HCEC 1CT (cell line): ENCODE data around the gene NUP85.
"Not testable (repeated sequence)": the region's sequence is repeated elsewhere in the genome, so short reads cannot be mapped to it uniquely, and the experiment has no call there.

Source experiments
- DNase-seq: peaks from one replicate; pipeline ENCODE4 v3.0.0-alpha.2; 2017

The NUP85 gene, protein sequence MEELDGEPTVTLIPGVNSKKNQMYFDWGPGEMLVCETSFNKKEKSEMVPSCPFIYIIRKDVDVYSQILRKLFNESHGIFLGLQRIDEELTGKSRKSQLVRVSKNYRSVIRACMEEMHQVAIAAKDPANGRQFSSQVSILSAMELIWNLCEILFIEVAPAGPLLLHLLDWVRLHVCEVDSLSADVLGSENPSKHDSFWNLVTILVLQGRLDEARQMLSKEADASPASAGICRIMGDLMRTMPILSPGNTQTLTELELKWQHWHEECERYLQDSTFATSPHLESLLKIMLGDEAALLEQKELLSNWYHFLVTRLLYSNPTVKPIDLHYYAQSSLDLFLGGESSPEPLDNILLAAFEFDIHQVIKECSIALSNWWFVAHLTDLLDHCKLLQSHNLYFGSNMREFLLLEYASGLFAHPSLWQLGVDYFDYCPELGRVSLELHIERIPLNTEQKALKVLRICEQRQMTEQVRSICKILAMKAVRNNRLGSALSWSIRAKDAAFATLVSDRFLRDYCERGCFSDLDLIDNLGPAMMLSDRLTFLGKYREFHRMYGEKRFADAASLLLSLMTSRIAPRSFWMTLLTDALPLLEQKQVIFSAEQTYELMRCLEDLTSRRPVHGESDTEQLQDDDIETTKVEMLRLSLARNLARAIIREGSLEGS

DNA sequence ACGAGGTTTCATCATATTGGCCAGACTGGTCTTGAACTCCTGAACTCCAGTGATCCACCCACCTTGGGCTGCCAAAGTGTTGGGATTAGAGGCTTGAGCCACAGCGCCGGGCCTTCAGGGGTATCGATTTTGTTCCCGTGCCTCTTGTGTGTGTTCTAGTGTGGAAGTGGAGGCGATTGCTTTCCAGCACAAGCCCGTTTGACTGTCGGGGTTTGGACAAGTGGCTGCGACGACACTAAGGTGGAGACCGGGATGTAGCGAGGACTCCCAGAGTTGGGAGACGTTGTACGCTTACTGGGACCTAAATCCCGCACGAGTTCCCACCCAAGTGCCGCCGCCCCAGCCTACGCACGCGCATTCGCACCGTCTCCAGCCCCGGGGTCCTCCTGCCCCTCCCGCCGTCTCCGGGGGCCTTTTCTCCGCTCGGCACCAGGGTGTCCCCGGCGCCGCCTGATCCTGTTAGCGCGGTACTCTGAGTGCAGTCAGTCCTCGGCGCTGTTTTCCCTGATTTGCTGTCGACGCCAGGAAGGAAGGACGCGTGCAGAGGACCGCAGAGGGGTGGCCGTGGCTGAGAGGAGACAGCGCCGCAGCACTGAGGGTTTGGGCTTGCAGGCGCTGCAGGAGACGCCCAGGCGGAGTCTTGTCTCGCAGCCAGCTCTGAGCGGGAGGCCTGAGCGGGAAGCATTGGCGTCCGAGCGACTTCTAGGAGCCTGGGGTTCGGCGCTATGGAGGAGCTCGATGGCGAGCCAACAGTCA lies at the start of gene NUP85:
Gene NUP85 (plus strand): TSS at position 643 of the 756 bp plus-strand sequence. CDS start 83 bp downstream, at position 726.
- peak; percentile 91 for DNase-seq

DNA sequence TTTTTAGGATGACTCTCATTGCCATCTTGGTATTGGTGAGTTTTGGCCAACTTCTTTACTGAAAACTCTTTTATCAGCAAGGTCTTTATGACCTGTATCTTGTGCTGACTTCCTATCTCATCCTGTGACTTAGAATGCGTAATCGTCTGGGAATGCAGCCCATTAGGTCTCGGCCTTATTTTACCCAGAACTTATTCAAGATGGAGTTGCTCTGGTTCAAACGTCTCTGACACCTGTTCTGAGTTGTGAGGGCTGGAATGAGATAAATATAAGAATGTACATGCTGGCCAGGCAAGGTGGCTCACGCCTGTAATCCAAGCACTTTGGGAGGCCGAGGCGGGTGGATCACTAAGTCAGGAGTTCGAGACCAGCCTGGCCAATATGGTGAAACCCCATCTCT lies 47.0 kb upstream of the NUP85 start:
- DNase-seq, result peak; percentile 1

DNA sequence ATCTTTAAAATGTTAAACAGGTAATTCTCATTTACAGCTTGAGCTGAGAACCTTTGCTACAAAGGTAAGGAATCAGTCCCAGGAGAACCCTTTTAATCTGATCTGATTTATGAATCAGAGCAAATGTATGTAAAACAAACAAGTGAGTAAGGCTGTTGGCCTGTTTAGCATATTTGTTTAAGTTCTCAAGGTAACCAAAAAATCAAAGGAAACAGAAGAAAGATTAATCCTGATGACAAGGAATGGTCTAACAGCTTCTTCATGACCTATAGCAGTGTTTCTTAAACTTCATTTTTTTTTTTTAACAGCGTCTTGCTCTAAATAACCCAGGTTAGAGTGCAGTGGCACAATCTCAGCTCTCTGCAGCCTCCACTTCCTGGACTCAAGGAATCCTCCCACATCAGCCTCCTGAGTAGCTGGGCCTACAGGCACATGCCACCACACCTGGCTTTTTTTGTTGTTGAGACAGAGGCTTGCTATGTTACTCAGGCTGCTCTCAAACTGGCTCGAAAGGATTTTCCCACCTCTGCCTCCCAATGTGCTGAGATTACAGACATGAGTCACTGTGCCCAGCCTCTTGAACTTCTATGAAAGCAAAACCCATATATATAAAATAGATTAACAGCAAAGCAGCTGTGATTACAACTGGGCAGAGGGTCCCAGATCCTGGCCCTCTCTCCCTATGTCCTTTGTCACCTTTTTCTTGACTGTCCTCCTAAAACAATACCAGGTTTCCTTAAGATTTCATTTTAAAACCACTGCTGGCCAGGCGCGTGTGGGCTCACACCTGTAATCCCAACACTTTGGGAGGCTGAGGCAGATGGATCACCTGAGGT lies 46.1 kb upstream of the NUP85 start:
- DNase-seq, result peak; percentile 52

DNA sequence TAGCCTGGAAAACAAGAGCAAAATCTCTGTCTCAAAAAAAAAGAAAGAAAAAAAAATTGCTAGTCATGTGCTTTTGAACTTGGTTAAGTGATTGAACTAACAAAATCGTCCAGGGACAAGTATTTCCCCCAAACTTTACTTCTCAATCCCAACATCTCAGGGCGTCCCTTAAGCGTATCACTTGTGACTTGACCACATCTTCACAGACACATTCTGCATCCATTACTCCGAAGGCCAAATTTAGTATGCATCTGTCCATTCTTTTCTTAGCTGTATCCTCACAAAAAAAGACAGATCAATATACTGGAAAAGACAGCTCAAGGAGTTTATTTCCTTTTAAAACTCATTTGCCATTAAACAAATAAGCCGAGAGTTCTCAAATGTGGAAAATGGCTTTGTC lies 45.3 kb upstream of the NUP85 start:
- DNase-seq, result no peak

DNA sequence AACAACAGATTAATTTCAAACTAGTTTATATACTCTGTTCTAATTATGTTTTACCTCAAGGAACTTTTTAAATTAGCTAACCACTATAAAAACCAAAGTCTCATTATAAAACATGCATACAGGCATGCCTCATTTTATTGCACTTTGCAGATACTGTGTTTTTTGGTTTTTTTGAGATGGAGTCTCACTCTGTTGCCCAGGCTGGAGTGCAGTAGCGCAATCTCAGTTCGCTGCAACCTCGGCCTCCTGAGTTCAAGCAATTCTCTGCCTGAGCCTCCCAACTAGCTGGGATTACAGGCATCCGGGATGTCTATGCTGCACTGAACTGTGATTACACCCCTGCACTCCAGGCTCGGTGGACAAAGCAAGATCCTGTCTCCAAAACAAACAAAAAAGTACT lies 42.4 kb upstream of the NUP85 start:
- DNase-seq, result no peak

DNA sequence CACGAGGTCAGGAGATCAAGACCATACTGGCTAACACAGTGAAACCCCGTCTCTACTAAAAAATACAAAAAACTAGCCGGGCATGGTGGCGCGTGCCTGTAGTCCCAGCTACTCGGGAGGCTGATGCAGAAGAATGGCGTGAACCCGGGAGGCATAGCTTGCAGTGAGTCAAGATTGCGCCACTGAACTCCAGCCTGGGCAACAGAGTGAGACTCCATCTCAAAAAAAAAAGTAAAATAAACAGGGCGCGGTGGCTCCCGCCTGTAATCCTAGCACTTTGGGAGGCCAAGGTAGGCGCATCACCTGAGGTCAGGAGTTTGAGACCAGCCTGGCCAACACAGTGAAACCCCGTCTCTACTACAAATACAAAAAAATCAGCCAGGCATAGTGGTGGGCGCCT lies 40.9 kb upstream of the NUP85 start:
- DNase-seq, result not testable (repeated sequence)

DNA sequence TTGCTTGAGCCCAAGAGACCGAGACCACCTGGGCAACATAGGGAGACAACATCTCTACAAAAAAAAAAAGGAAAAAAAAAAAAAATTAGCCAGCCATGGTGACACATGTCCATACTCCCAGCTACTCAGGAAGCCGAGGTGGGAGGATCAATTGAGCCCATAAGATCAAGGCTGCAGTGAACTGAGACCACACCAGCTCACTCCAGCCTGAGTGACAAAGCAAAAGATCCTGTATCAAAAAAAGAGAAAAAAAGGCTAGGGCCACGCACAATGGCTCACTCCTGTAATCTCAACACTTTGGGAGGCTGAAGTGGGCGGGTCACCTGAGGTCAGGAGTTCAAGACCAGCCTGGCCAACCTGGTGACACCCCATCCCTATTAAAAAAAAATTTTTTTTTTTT lies 36.5 kb upstream of the NUP85 start:
- DNase-seq, result no peak

DNA sequence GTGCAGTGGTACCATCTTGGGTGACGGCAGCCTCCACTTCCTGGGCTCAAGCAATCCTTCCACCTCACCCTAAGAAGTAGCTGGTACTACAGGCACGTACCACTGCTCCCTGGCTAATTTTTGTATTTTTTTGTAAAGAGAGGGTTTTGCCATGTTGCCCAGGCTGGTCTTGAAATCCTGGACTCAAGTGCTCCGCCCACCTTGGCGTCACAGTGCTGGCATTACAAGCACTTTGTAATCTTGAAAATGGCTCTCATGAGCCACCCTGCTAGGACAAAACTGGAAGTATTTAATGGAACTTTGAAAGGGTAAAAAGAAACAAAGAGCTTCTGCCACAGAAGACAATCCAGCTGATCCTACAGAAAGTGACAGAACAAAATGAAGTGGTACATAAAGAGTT lies 32.0 kb upstream of the NUP85 start:
- DNase-seq, result no peak

DNA sequence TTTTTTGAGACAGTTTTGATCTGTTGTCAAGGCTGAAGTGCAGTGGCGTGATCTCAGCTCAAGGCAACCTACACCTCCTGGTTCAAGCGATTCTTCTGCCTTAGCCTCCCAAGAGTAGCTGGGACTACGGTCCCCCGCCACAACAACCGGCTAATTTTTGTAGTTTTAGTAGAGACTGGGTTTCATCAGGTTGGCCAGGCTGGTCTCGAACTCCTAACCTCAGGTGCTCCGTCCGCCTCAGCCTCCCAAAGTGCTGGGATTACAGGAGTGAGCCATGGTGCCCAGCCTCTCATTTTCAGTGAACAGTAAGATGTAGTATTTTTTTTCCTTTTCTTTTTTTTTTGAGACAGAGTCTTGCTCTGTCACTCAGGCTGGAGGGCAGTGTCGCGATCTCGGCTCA lies 30.5 kb upstream of the NUP85 start:
- DNase-seq, result no peak

DNA sequence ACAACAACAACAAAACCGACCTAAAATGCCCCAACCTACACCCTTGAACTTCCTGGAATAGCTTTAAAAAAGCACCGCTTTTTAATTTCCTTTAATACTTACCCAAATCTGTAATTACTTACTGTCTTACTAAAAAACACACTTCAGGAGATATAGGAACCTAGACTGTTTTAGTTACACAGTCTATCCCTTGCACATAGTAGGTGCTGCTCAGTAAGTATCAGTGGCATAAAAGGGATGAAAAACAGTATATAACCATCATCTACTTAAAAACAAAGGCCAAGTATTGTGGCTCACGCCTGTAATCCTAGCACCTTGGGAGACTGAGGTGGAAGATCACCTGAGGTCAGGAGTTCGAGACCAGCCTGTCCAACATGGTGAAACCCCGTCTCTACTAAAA lies 28.9 kb upstream of the NUP85 start:
- no peak for DNase-seq

DNA sequence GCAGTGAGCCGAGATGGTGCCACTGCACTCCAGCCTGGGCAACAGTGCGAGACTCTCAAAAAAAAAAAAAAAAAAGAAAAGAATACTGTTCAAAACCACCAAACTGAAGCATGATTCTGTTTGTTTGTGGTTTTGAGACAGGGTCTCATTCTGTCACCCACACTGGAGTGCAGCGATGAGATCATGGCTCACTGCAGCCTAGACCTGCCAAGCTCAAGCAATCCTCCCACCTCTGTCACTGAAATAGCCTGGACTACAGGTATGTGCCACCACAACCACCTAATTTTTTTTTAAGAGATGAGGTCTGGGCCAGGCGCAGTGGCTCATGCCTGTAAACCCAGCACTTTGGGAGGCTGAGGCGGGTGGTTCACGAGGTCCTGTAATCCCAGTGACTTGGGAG lies 27.0 kb upstream of the NUP85 start:
- DNase-seq, result no peak

DNA sequence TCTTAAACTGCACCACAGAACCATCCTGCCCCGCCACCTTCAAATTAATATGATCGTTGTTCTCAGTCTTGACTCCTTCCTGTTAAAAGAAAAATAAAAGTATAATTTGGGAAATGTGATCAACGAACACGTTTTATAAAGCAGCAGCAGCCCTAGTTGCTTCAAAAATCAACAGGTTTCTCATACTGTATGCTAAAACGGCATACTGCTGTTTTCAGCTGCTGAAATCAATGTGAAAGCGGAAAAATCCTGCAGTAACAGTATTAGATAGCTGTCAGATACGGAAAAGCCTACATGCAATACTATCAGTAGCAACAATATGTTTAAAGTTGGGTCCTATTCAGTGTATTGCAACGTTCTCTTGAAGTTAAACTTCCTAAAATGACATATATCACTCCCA lies 24.4 kb upstream of the NUP85 start:
- no peak for DNase-seq

DNA sequence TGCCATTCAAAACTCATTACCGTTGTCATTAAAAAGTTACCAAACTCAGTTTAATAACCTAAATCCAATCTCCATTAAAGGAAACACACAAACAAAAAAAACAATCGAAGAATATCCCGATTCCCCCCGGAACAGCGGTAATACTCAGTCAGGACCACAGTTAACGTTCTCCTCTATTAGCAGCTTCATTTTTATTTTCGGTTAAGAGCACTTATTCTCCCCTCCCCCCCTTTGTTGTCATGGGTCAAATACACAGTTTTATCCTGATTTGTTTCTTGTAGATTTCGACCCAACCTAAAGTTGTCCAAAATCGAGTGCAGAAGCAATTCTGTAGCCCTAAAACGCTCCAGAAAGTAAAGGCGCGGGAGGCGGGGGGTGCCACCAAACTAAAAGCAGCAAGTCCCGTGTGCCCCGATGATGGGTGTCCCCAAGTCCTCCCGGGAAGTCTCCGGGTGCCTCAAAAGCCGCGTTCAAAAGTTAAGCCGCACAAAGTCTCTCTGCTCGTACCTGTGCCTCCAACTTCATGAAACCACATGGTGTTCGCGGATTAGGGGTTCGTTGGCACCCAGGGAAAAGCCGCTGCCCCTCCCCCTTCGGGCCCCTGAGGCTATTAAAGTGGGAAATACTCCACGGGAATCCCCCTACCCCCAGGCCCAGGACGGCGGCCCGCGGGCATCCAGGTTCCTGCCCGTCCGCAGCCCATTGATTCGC lies 23.7 kb upstream of the NUP85 start:
- DNase-seq, result peak; percentile 23

DNA sequence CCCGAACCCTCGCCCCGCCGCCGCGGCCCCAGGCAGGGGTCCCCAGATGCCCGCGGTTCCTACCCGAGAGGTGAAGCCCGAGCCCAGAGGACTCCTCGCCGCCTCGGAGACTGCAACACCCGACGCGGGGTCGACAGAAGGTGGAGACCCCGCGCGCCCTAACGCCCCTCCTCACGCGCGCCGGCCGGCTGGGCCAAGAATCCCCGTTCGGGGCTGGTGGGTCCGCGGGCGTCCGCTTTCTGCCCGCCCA lies 23.2 kb upstream of the NUP85 start:
- no peak for DNase-seq

DNA sequence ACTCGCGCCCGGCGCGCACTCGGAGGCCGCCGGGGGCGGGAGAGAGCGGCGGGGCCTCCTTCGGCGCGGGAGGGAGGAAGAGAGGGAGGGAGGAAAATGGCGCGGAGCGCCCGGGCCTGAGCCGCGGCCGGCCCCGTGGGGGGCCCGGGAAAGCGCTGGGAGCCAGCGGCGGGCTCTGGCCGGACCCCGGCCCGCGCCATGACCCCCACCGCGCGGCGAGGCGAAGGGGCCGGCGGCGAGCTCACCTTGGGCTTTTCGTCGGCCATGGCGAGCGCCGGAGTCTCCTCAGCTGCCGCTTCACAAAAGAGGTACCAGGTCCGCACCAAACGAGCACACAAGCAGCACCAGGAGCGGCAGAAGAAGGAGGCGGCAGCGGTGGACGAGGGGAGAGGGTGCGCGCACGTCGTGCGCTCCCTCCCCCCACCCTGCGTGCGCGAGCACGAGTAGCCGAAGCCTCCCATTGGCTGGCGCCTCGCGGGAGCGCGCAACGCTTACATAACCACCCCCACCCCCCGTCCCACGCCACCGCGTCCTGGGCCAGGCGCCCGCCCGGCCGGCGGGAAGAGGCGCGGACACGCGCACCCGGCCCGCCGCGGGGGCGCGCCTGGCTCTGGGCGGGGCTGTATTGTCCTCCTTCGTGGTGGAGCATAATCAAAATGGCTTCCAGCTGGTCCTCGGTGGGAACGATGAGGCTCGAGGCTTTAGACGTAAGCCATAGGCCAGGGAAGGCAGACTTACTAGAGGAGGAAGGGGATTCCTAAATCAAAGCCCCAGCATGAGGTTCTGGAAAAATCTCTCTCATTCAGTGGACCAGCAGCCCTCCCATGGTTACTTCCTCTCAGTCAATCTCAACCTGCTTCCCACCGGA lies 22.7 kb upstream of the NUP85 start, which contains the start of gene SUMO2:
Gene SUMO2 (minus strand): TSS at position 391 of the 868 bp plus-strand sequence. CDS start 125 bp downstream, at position 266.
- DNase-seq, result peak; percentile 90

DNA sequence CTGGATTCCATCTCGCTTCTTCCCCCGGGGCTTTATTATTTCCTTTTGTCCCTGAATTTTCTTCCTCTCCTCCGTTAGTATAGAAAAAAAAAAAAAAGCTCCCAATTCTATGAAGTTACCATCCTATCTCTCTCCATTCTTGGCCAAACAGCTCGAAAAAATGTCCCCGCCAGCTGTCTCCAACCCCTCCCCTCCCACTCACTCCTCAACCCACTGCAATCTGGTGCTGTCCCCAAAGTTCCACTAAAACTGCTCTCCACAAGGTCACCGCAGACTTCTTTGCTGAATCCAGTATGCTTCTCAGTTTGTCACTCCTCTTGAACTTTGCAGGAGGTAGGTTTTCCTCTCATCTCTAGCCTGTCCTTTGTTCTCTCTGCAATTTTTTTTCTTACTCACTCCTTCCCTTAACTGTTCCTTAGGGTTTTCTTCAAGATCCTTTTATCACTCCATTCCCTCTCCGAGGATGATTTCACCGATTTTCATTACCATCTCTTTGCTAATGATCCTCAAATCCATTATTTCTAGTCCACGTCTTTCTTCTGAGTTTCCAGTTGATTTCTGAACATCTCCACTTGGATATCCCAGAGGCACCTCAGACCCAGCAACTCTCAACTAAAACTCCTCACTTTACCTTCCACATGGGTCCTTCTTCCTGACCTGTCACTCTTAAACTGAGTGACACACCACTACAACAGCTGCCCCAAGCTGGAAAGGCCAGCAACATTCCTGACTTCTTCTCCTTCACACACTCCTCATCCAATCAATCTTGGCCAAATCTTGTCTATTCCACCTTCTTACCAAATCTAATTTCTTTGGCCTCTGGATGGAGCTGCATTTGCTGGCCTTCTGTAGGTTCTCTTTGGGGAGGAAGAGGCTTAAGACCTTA lies 21.2 kb upstream of the NUP85 start:
- DNase-seq, result no peak

DNA sequence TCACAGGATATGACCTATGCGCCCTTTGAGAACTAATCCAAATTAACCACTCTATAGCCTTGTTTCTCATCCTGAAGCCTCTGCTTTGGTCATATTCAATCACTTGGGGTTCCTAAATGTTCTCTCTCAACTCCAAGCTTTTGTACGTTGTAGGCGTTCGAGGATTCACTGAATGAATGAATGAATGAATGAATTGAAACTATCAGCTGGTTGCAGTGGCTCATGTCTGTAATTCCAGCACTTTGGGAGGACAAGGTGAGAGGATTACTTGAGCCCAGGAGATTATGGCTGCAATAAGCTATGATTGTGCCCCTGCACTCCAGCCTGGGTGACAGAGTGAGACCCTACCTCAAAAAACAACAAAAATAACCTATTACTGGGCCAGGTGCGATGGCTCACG lies 16.9 kb upstream of the NUP85 start:
- DNase-seq, result no peak

DNA sequence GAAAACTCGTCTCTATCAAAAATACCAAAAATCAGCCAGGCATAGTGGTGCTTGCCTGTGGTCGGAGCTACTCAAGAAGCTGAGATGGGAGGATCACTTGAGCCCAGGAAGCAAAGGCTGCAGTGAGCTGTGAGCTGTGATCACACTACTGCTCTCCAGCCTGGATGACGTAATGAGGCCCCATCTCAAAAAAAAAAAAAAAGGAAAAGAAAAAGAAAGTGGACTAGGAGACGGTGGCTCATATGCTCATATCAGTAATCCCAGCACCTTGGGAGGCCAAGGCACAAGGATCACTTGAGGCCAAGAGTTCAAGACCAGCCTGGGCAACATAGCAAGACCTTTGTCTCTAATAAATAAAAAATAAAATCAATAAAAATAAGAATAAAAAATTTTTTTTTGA lies 13.9 kb upstream of the NUP85 start:
- peak; percentile 32 for DNase-seq

DNA sequence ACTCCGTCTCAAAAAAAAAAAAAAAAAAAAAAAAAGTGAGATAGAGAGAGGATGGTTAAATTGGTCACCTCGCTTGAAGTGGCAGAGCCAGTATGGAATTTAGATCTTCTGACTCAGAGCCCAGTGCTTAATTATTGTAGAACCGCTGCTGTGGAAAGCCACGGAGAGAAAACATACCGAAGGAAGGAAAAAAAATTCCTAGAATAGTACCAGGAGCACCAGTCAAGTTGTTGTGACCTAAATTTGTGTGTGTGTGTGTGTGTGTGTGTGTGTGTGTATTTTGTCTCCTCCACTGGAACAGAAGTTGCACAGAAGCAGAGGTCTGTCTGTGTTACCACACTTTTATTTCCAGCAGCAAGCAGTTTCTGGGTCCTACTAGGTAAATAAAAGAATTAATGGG lies 10.6 kb upstream of the NUP85 start:
- DNase-seq, result no peak

DNA sequence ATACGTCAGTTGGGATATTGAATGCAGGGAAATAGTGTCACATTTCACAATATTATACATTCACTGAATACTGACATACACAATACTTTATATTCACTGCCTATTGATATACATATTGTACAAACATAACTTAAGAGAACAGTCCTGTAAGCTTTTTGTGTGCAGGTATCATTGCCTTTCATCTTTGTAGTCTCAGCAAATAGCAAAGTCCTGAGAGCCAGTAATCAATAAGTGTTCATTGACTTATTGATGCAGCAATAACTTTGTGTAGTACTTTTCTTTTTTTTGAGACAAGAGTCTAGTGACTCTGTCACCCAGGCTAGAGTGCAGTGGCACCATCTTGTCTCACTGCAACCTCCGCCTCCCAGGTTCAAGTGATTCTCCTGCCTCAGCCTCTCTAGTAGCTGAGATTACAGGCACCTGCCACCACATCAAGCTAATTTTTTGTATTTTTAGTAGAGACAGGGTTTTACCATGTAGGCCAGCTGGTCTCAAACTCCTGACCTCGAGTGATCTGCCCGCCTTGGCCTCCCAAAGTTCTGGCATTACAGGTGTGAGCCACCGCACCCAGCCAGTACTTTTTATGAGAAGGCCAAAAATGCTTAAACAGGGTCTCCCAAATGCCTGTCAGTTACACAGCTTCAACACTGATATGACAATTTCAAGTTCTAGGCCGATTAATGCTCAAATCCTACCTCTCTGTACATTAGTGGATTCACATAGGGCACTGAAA lies 5.4 kb upstream of the NUP85 start:
- DNase-seq, result no peak
